Heart left ventricle (tissue), 13 donors: ENCODE measurements around the gene VMP1.

Experiments used
- POLR2A ChIP-seq, 2 donors: fragments of 450-650 bp; IDR thresholded peaks; one replicate each; pipeline ENCODE4 v1.6.1; 2017; ENCODE audit warnings: antibody characterized with exemption in 2 of 2, mild to moderate bottlenecking in 2 of 2, moderate library complexity in 2 of 2
- TF ChIP-seq, protein P1 (sequence below), 12 donors: fragments of 200-600 bp; sonication (generic) in 4 of 12; IDR thresholded peaks; one replicate each; pipeline versions ENCODE4 v1.5.0 to v1.8.0; 2018 to 2022; ENCODE audit warnings: antibody characterized with exemption in 12 of 12, mild to moderate bottlenecking in 5 of 12
- donor health status: ischemic (EF 13 %, LVEDD 7.1; RV severe dilation, severe dysfunction).
- donor health status: DM: no; HTN: yes; CAD: no.
- donor health status: DM: no; HTN: no; CAD: no.
- donor health status: ischemic (EF 25% LVEDD 6.9; RV normal size, moderate dysfunction).
- donor health status: ischemic (EF 25% LVEDD 5.7; RV mildly dilated, moderate dysfunction).
- donor health status: ischemic (EF 35%, LVEDD 5.7; RV mildly dilated, moderate dysfunction).
- donor health status: nonischemic (EF 11% LVEDD 7.7; RV severe dilation, severe dysfunction).
- donor health status: DM: yes; HTN: yes; CAD: no.
- donor health status: PGD.
- donor health status: ischemic (EF 29% LVEDD 5.4; RV normal size, mild dysfunction).
- donor health status: nonischemic (EF 23%, LVEDD 6.1; RV moderate dilation, normal function).

- no peak for TF ChIP-seq POLR2A (IDR thresholded peaks at IDR 0.05)
- TF ChIP-seq, protein P1, sequence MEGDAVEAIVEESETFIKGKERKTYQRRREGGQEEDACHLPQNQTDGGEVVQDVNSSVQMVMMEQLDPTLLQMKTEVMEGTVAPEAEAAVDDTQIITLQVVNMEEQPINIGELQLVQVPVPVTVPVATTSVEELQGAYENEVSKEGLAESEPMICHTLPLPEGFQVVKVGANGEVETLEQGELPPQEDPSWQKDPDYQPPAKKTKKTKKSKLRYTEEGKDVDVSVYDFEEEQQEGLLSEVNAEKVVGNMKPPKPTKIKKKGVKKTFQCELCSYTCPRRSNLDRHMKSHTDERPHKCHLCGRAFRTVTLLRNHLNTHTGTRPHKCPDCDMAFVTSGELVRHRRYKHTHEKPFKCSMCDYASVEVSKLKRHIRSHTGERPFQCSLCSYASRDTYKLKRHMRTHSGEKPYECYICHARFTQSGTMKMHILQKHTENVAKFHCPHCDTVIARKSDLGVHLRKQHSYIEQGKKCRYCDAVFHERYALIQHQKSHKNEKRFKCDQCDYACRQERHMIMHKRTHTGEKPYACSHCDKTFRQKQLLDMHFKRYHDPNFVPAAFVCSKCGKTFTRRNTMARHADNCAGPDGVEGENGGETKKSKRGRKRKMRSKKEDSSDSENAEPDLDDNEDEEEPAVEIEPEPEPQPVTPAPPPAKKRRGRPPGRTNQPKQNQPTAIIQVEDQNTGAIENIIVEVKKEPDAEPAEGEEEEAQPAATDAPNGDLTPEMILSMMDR (IDR thresholded peaks at IDR 0.05), result no peak
Measured at GRCh38 chr17:59771093-59771492, 63.6 kb downstream of the VMP1 start.
